NOMO-1 treated with dmso at 0.1 percent for 144 hours (cell line): ENCODE data around the gene MARCO.
A peak's percentile ranks its signal among the peaks of the same experiment; 100 is the strongest.

Experiments
- DNase-seq: peaks from one replicate; lab custom pipeline; 2025; ENCODE audit not compliant: unreplicated experiment; lab: John Stamatoyannopoulos, UW

The MARCO gene

DNA sequence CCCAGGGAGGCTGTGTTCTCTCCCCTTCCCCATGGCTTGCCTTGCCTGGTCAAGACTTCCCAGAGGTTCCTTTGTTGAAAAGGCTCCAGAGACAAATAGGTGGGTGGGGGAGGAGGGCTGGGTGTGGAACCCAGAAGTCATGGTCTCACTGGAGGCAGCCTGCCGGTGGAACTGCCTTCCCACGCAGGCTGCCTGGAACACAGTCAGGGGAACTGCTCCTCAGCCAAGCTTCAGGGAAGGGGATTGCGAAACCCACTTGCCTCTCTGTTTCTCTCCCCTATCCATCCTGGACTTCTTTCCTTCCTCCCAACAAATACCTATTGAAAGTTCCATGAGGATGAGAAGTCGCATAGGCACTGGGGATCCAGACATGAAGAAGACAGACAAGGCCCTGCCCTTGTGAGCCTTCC is 31.6 kb downstream of the MARCO start:
- DNase-seq: no peak

DNA sequence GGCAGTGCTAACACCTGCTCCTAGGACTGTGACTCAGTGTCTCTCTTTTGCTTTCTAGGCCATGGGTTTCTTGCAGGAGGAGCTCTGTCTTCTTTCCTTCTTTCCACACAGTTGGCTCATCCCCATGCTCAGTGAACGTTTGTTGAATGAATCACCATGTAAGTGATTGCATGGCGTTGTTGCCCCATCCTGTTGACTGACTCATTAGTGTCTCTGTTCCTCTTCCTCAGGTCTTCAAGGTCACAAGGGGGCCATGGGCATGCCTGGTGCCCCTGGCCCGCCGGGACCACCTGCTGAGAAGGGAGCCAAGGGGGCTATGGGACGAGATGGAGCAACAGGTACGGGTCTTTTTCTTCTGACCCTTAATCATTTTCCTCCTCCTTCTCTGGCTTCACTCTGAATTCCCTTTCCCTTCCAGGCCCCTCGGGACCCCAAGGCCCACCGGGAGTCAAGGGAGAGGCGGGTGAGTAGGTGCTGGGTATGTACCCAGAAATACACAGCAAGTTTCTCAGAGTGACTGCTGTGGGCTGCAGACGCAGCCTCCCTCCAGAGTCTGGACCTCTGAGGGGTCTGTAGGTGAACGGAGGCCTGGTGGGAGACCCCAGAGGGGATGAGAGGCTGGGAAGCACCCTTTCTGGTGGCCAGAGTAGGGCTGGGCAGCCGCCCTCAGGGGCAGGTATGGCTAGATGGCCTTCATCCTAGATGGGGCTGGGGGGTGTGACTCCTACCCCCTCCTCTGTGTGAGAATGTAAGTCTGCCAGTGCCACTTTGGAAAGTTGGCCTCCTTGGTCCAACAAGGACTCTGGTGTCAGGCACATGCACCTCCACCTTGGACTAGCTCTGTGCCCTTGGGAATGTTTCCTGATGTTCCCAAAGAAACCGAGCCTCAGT is 32.4 kb downstream of the MARCO start:
- DNase-seq: peak; percentile 17

- no peak for DNase-seq
Measured at GRCh38 chr2:118975133-118975532, 33.1 kb downstream of the MARCO start.

GRCh38 chr2:118978064-118978463 is 36.1 kb downstream of the MARCO start:
- DNase-seq: no peak

DNA sequence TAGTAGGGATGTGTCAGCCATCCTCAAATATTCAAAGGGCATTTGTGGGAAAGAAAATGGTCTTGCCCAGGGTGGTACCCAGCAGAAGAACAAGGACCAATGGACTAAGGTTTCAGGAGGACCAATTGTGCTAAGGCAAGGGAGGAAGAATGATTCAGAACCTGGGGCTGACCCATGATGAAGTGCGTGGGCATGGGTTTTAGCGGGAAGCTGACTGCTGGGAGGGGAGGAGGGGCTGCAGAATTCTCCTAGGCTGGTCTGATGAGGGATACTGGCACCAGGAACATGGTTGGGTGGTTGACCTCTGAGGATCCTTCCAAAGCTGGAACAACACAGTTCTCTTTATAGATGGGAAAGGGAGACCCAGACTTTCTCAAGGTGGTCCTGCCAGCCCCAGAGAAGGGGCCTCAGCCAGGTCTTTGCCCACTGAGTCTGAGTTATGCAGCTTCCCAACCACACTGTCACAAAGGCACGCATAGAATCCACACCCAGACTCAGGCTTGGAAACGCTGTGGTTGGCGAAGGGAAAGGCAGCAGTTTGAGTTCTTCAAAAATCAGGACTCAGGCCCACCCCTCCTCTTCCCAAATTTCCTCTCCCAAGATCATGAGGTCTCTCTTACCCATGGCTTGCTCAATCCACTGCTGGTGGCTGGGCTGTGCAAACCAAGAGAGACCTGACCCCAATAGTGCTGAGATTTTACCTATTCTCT is 37.3 kb downstream of the MARCO start:
- no peak for DNase-seq

GRCh38 chr2:118980022-118980421 is 38.0 kb downstream of the MARCO start:
- DNase-seq: no peak

DNA sequence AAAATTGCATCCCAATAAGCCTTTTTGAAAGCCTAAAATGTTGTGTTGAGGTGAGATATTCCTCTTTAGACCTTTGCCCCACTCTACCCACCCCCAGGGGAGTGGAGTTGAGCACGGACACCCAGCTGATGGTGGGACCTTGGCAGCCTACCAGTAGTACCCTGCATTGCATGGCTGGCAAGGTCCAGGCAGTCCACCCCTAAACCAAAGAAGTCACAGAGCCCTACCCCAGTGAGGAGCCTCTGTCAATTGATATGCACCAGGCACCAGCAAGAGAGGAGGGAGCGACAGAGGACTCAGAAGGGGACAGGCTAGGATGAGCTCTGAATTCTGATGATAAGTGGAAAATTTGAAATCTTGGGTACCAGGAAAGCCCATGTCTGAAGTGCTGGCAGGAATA is 38.6 kb downstream of the MARCO start:
- DNase-seq: no peak

GRCh38 chr2:118981632-118982031 is 39.6 kb downstream of the MARCO start:
- no peak for DNase-seq

DNA sequence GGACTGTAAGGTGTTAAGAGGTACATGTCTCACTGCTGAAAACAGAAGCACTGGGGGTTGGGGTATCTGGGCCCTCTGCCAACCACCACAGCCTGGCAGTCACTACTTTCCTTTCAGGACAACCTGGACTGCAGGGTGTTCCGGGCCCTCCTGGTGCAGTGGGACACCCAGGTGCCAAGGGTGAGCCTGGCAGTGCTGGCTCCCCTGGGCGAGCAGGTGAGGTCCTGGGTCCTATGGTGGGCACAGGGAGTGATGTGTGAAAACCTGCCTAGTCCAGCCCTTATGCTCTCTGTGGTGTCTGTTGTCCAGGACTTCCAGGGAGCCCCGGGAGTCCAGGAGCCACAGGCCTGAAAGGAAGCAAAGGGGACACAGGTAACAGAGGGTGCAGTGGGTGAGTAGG is 40.0 kb downstream of the MARCO start:
- DNase-seq: no peak

GRCh38 chr2:118983133-118983532 is 41.1 kb downstream of the MARCO start:
- DNase-seq: no peak

- no peak for DNase-seq
Measured at GRCh38 chr2:118983915-118984314, 41.9 kb downstream of the MARCO start.

GRCh38 chr2:118986738-118987137 is 44.7 kb downstream of the MARCO start:
- DNase-seq: no peak

DNA sequence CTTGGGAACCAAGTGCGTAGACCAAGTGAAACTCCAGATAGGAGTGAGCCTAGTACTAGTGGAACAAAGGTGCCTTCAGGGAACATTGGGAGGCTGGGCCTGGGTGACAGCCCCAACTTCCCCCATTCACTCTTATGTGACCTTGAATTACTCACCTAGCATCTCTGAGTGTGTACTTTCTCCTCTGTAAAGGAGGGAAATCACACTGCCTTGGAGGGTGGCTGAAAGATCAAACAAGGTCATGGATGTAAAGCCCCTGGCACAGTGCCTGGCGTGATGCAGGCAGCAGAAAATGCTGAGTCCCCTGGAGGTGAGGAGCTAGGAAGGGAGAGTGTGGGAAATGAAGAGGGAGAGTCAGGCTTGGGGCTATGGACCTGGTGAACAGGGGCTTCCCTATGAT is 45.9 kb downstream of the MARCO start:
- no peak for DNase-seq

- DNase-seq: no peak
Measured at GRCh38 chr2:118988706-118989105, 46.7 kb downstream of the MARCO start.

- DNase-seq: no peak
Measured at GRCh38 chr2:118989481-118989880, 47.5 kb downstream of the MARCO start.

DNA sequence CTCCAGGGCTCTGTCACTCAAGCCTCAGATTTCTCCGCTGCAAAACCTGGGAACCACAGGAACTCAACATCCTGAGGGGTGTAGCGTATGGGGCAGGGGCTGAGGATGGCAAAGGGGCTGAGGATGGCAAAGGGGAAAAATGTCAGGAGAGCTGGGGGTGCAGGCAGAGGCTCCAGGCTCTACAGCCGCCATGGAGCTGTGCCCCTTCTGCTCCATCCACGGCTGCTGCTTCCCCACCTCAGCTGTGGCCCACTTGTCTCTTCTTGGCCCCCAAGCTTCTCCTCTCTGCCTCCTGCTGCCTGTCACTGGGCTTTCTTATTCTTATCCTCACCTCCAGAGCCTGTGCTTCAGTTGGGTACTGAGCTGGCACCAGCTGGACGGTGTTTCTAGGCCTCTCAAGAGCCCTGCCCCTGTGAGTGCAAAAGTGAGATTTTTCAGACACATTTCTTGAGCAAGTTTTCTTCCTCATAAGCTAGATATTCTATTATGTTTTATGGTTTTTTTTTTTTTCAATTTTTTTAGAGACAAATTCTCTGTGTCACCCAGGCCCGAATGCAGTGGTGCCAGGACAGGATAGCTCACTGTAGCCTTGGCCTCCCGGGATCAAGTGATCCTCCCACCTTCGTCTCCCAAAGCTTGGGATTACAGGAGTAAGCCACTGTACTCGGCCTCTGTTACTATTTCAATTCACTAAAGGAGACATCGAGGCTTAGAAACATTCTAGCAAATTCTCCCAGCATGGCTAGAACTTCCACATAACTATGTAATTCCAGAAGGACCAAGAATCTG is 49.0 kb downstream of the MARCO start:
- no peak for DNase-seq

DNA sequence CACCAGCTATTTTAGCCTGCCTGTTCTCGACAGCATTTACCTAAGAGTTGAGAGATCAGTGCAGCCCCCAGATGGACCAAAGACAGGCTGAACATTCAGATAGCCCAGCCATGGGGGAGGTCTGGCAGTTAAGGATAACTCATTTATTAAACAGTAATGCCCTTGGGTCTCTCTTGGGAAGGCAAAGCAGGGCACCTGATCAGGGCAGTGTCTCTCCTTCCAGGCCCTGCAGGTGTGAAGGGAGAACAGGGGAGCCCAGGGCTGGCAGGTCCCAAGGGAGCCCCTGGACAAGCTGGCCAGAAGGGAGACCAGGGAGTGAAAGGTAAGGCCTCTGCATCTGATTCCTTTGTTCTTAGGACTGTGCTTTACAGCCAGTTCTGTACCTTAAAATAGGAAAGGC is 49.6 kb downstream of the MARCO start:
- DNase-seq: no peak

- peak; percentile 46 for DNase-seq
Measured at GRCh38 chr2:118992740-118993391, 50.9 kb downstream of the MARCO start.

DNA sequence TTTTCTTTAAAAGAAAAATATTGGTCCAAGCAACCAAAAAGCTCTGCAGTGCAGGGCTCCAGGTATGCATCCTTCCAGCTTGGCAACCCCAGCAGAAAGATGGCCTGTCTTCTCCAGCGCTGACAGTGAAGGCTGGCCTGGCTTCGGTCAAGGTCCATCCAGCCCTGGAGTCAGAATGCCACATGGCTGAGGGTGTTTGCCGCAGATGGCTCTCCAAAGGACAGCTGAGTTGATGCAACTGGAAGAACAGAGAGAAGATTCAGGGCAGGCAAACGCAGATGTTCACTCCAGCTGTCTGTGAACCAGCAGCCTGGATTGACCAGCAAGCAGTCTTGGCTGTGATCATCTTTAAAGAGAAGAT is 51.4 kb downstream of the MARCO start:
- no peak for DNase-seq

DNA sequence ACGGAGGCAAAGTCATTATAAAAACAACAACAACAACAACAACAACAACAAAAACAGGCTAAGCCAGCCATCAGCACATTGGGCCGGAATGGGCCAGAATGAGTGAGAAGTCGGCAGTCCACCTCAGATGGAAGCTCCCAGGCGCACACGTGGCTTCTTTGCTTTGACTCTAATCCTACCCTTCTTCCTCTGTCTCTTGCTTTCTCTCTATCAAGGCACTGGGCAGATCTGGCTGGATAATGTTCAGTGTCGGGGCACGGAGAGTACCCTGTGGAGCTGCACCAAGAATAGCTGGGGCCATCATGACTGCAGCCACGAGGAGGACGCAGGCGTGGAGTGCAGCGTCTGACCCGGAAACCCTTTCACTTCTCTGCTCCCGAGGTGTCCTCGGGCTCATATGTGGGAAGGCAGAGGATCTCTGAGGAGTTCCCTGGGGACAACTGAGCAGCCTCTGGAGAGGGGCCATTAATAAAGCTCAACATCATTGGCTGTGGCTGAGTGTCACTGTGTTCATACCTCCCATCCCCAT is 52.2 kb downstream of the MARCO start:
- DNase-seq: no peak

DNA sequence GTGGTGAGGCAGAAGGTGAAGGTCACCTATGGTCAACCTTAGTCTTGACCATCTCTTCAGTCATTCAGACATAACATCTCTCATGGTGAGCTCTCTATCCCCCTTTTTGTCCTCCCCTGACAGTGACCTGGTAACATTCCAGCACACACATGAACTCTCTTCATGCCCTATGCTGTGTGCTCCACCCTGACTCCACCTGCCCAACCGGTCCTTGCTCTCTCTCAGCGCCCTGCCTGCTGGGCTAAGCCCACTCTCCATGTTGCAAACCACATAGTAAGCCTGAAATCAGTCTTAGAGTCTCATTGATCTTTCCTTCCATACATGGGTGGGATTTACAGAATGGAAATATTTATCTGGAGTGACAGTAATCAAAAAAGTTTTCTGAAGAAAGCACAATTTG is 52.8 kb downstream of the MARCO start:
- DNase-seq: no peak
